AG04450 (cell line): Measurements from ENCODE around the gene ADAM10. TPM values are rescaled to one million over a fixed set of nuclear protein-coding genes. Genes with fewer than 3 reads are reported as not detected.

Experiments used
- CTCF ChIA-PET: fragments of 300-600, 350-600 bp; formaldehyde crosslinking; extraction: SDS; loops from one replicate; lab custom pipeline; 2022; ENCODE audit warnings: antibody characterized with exemption, inconsistent platforms; lab: Charles Lee
- POLR2A ChIA-PET: fragments of 350-600 bp; formaldehyde crosslinking; extraction: SDS; loops from one replicate; lab custom pipeline; 2021; ENCODE audit warnings: antibody characterized with exemption, inconsistent platforms; lab: Yijun Ruan, JAX
- DNase-seq: peaks from one replicate; pipeline ENCODE4 v3.0.0-alpha.2; 2011; ENCODE audit warnings: low read depth, low spot score
- H3K27ac ChIP-seq: one replicate; pipeline ENCODE4 v1.5.1; 2012; ENCODE audit warnings: low read depth, low read length, control low read depth
- H3K27me3 ChIP-seq: one replicate; pipeline ENCODE4 v1.6.0; 2012; ENCODE audit warnings: low read length; ENCODE audit not compliant: control insufficient read depth, insufficient read depth
- H3K4me3 ChIP-seq: 2 replicates; pipeline ENCODE4 v1.5.1; 2011; ENCODE audit warnings: mild to moderate bottlenecking, low read depth, low read length, control low read depth
- H3K9me3 ChIP-seq: 2 replicates; pipeline ENCODE4 v1.5.1; 2012; ENCODE audit warnings: low read length; ENCODE audit not compliant: control insufficient read depth, insufficient read depth
- polyA plus RNA-seq: library from polyadenylated mRNA; depleted of rRNA; stranded (reverse); fragments of >200 nt; gene quantifications from 2 replicates; pipeline ENCODE4 v1.2.3, GENCODE V29; 2011
- TF ChIP-seq, protein P1 (sequence below): IDR thresholded peaks from 2 replicates; pipeline ENCODE4 v1.5.1; 2011; ENCODE audit warnings: low read depth, low read length, control low read depth, inconsistent platforms

ADAM10 gene
- polyA plus RNA-seq, 1 experiment: 220 TPM

DNA sequence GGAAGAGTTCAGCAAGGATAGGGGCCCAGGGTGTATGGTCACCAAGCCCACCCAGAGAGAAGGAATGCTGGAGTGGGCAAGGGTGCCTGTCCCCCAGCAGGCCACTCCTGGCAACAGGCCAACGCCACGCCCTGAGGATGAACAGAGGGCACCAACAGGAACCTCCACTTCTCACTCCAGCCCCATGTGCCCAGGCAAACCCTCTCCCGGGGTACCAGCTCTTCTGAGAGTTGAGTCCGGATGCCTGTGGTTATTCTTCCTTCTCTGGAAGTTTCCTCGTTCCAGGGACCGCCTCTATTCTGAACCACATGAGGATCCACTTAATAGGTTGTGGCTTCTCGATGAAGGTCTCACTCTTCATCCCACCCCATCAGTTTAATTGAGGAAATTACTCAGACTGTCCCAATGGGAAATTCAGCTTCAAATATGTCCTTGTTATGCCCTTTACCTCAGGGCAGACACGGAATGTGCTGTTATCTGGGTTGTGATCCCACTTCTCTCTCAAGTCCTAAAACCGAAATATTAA, 203.4 kb downstream of the ADAM10 start:
- no peak overlapping the region for H3K4me3 ChIP-seq
- CTCF ChIA-PET: interaction anchor here (0.6 to 1.3 kb wide), 2 partner anchors 50 to 225 kb away, joined by 3 to 5 read pairs; partner anchors contain the start of gene MINDY2
- TF ChIP-seq, protein P1, sequence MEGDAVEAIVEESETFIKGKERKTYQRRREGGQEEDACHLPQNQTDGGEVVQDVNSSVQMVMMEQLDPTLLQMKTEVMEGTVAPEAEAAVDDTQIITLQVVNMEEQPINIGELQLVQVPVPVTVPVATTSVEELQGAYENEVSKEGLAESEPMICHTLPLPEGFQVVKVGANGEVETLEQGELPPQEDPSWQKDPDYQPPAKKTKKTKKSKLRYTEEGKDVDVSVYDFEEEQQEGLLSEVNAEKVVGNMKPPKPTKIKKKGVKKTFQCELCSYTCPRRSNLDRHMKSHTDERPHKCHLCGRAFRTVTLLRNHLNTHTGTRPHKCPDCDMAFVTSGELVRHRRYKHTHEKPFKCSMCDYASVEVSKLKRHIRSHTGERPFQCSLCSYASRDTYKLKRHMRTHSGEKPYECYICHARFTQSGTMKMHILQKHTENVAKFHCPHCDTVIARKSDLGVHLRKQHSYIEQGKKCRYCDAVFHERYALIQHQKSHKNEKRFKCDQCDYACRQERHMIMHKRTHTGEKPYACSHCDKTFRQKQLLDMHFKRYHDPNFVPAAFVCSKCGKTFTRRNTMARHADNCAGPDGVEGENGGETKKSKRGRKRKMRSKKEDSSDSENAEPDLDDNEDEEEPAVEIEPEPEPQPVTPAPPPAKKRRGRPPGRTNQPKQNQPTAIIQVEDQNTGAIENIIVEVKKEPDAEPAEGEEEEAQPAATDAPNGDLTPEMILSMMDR: no peak
- no peaks in the 10 kb centered on the region; the same call in 1 of the 2 replicates for H3K9me3 ChIP-seq
- DNase-seq: no peak
- POLR2A ChIA-PET: no interaction called here
- H3K27ac ChIP-seq: no peak overlapping the region
- no peaks in the 10 kb centered on the region for H3K27me3 ChIP-seq

DNA sequence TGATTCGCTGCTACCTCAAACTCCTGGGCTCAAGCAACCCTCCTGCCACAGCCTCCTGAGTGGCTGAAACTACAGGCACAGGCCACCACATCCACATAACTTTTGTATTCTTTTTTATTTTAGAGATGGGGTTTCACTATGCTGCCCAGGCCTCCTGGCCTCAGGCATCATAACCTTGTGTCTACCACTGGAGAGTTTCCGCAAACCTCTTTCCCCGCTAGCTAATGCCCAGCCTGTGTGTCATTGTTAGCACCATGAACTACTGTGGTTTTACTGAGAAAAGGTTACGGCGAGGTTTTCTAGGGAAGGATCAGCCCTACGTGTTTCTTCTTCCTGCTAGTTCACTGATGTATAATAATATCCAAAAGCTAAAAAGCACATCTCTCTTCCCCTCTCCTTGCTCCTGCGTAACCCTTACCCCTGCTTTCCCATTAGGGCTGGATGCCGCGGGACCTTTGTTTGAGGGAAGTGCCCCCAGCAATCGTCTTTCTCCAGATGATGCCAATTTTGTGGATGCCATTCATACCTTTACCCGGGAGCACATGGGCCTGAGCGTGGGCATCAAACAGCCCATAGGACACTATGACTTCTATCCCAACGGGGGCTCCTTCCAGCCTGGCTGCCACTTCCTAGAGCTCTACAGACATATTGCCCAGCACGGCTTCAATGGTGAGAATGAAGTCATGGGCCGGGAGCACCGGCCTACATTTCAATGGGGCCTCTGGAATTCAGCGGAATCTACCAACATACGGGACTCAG, 204.0 kb downstream of the ADAM10 start:
- CTCF ChIA-PET: interaction anchor here (1.0 kb wide), 1 partner anchor 318 kb away, joined by 4 read pairs; no protein-coding TSS in a partner anchor
- Histone ChIP-seq H3K27ac (no peak overlapping the region), H3K9me3 (no peaks in the 10 kb centered on the region; the same call in 1 of the 2 replicates), H3K27me3 (no peaks in the 10 kb centered on the region), H3K4me3 (no peak overlapping the region)
- no peak for DNase-seq
- TF ChIP-seq, protein P1: no peak
- POLR2A ChIA-PET: no interaction called here

DNA sequence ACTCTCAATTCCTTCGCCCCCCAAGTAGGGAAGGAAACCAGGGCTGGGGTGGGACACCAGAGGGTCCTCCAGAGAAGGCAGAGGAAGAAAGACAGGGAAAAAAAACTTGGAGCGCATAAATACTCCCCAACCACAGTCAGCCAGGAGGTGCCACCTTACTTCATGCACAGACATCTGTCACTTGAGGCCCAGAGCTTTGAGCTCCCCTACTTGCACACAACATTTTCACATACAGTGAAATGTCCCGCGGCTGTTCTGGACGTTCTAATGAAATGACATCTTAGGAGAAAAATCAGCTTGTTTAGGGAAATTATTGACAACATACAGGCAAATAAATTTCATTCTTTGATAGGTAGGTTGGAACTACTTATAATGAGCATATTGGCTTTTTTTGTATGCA, 204.8 kb downstream of the ADAM10 start:
- Histone ChIP-seq H3K9me3 (no peaks in the 10 kb centered on the region; the same call in 1 of the 2 replicates), H3K4me3 (no peak overlapping the region), H3K27me3 (no peaks in the 10 kb centered on the region), H3K27ac (no peak overlapping the region)
- TF ChIP-seq, protein P1: no peak
- DNase-seq: no peak
- CTCF ChIA-PET: interaction anchor here (1.0 kb wide), 1 partner anchor 317 kb away, joined by 4 read pairs; no protein-coding TSS in a partner anchor
- POLR2A ChIA-PET: no interaction called here

DNA sequence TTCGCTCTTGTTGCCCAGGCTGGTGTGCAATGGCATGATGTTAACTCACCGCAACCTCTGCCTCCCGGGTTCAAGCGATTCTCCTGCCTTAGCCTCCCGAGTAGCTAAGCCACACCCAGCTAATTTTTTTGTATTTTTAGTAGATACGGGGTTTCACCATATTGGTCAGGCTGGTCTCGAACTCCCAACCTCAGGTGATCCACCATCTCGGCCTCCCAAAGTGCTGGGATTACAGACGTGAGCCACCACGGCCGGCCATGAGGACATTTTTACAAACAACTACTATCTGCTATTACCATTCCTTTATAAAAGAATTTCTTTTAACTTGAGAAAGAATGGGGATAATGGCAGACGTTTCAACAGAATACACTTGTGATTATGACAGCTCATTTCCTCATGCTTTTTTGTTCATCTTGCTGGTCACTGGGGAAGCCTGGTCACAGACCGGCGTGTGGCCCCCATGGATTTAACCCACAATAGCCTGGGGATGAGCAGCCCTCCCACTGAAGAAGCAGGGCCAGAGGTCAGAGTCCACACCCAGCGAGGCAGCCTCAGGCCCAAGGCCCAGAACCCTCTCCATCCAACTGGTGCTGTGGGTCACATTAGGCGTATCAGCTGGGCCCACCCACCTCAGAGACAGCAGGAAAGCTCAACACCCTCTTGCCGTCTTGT, 205.7 kb downstream of the ADAM10 start:
- ChIA-PET CTCF (interaction anchor here (0.6 kb wide), 1 partner anchor 37 kb away, joined by 3 read pairs; no protein-coding TSS in a partner anchor), POLR2A (interaction anchor here (0.7 kb wide), 1 partner anchor 198 kb away, joined by 3 read pairs; no protein-coding TSS in a partner anchor)
- no peak for DNase-seq
- Histone ChIP-seq H3K9me3 (no peaks in the 10 kb centered on the region; the same call in 1 of the 2 replicates), H3K4me3 (no peak overlapping the region), H3K27me3 (peaks cover 2% of the 10 kb centered on the region), H3K27ac (no peak overlapping the region)
- TF ChIP-seq, protein P1: no peak
